T-cell (primary cell): Measurements from ENCODE around the gene CYP2A6. TPM values are rescaled to one million over a fixed set of nuclear protein-coding genes. Genes with fewer than 3 reads are reported as not detected.
"Not testable (repeated sequence)": the region's sequence is repeated elsewhere in the genome, so short reads cannot be mapped to it uniquely, and the experiment has no call there.

Source experiments
- ATAC-seq, 4 experiments: fragments of 200-7000 bp in 3 of 4; fragments of 150-1000 bp in 1 of 4; cut with Tn5 transposase; replicated peaks in 1 of 4; 1 replicate in 3 of 4; 2 replicates in 1 of 4; pipeline ENCODE4 v1.10.0; 2021; ENCODE audit warnings: moderate library complexity in 3 of 4, mild to moderate bottlenecking in 2 of 4, moderate number of reproducible peaks in 1 of 4
- CTCF ChIA-PET, 2 donors: fragments of 300-600 bp; sonication (Branson Sonifier 250); formaldehyde crosslinking; loops; one replicate each; lab custom pipeline; 2022; ENCODE audit warnings: antibody characterized with exemption in 2 of 2; lab: Charles Lee
- POLR2A ChIA-PET, 2 donors: fragments of 300-600 bp; sonication (Branson Sonifier 250); formaldehyde crosslinking; loops; one replicate each; lab custom pipeline; 2022; ENCODE audit warnings: antibody characterized with exemption in 2 of 2; lab: Charles Lee
- DNase-seq, 35 experiments: peaks; one replicate each; pipeline versions ENCODE4 v3.0.0 to v3.0.0-alpha.2; 2013 to 2023
- H3K27ac ChIP-seq: one replicate; pipeline ENCODE4 v1.5.1; 2013; ENCODE audit warnings: low read length
- H3K27me3 ChIP-seq, 2 experiments: replicated peaks in 1 of 2; 1 replicate in 1 of 2; 2 replicates in 1 of 2; pipeline versions ENCODE4 v1.6.1 to v1.7.0; 2013; ENCODE audit warnings: low read length in 1 of 2, mixed read lengths in 1 of 2; ENCODE audit not compliant: control insufficient read depth in 2 of 2, insufficient read depth in 2 of 2; ENCODE audit errors: extremely low read depth in 1 of 2
- H3K36me3 ChIP-seq, 2 donors: 1 replicate in 1 of 2; 2 replicates in 1 of 2; pipeline versions ENCODE4 v1.6.1 to v1.7.0; 2013; ENCODE audit warnings: low read length in 1 of 2; ENCODE audit not compliant: control insufficient read depth in 2 of 2, insufficient read depth in 1 of 2; ENCODE audit errors: extremely low read depth in 1 of 2
- H3K4me1 ChIP-seq, 2 experiments: 1 replicate in 1 of 2; 2 replicates in 1 of 2; pipeline versions ENCODE4 v1.6.1 to v1.7.0; 2013; ENCODE audit warnings: low read length in 2 of 2, mixed read lengths in 1 of 2; ENCODE audit not compliant: insufficient read depth in 2 of 2, control insufficient read depth in 1 of 2; ENCODE audit errors: extremely low read depth in 1 of 2
- H3K4me3 ChIP-seq, 2 donors: 1 replicate in 1 of 2; 2 replicates in 1 of 2; pipeline versions ENCODE4 v1.5.1 to v1.7.0; 2013; ENCODE audit warnings: mild to moderate bottlenecking in 2 of 2, low read length in 1 of 2, moderate library complexity in 1 of 2; ENCODE audit not compliant: control insufficient read depth in 1 of 2; ENCODE audit errors: extremely low read depth in 1 of 2
- H3K9me3 ChIP-seq: 2 replicates; pipeline ENCODE4 v1.7.0; 2013
- H3K27ac Mint-ChIP-seq, 2 donors: one replicate each; pipeline ENCODE4 v1.8.0; 2020 to 2021; ENCODE audit warnings: mild to moderate bottlenecking in 2 of 2, mixed read lengths in 2 of 2
- H3K27me3 Mint-ChIP-seq, 2 donors: one replicate each; pipeline ENCODE4 v1.8.0; 2021 to 2022; ENCODE audit warnings: mixed read lengths in 2 of 2
- H3K36me3 Mint-ChIP-seq: one replicate; pipeline ENCODE4 v1.8.0; 2021; ENCODE audit warnings: mixed read lengths
- H3K4me1 Mint-ChIP-seq, 3 donors: one replicate each; pipeline ENCODE4 v1.8.0; 2020 to 2022; ENCODE audit warnings: mixed read lengths in 3 of 3, mild to moderate bottlenecking in 1 of 3
- H3K4me3 Mint-ChIP-seq, 3 donors: one replicate each; pipeline ENCODE4 v1.8.0; 2020 to 2022; ENCODE audit warnings: mild to moderate bottlenecking in 3 of 3, mixed read lengths in 3 of 3, moderate library complexity in 3 of 3
- H3K9me3 Mint-ChIP-seq, 3 donors: one replicate each; pipeline ENCODE4 v1.8.0; 2020 to 2022; ENCODE audit warnings: mixed read lengths in 3 of 3
- WGBS: methylation state at CpG from one replicate; pipeline ENCODE4 v1.1.5; 2013; ENCODE audit warnings: missing lambda C conversion rate; ENCODE audit not compliant: insufficient coverage; 5-methylcytosine and 5-hydroxymethylcytosine counted together
- total RNA-seq, 35 experiments: library from RNA in 6 of 35; stranded (reverse) in 6 of 35; fragments of 120-200 nt in 1 of 35; gene quantifications; one replicate each; pipeline versions ENCODE4 v1.2.1 to v1.2.4 and lab custom pipeline; 2013 to 2026

CYP2A6 gene
- total RNA-seq (1 to 10 TPM in 1 of 5 donors, under 1 TPM in 2, not detected in 2; 0.59 to 1.1 (median 0.66) TPM), total RNA-seq (lab: John Stamatoyannopoulos, UW) (0 to 0.18 (median 0) reads per million in 29 experiments)
- not detected for total RNA-seq (2013)

GRCh38 chr19:40850277-40850676, at the start of gene CYP2A6:
TSS of gene CYP2A6 (minus strand) at chr19:40850447. CDS start at chr19:40850426, 21 bp downstream.
- no CpG with 5 or more reads among the region's 3 CpGs for WGBS
- CTCF ChIA-PET, DNase-seq, H3K4me3 ChIP-seq, POLR2A ChIA-PET, H3K4me1 ChIP-seq, ATAC-seq, H3K36me3 ChIP-seq, H3K9me3 Mint-ChIP-seq, H3K9me3 ChIP-seq, H3K36me3 Mint-ChIP-seq, H3K27ac ChIP-seq: not testable (repeated sequence)
- Mint-ChIP-seq H3K27me3 (peaks cover 23 to 32% of the 10 kb centered on the region in 2 donors), H3K4me3 (peak within 1 kb of the TSS in 1 of 3 donors; percentile 57), H3K27ac (peak within 1 kb of the TSS in 1 of 2 donors; percentile 77), H3K4me1 (peaks cover 18 to 25% (median 20%) of the 10 kb centered on the region in 3 donors)
- peaks cover 0 to 29% of the 10 kb centered on the region in 2 experiments for H3K27me3 ChIP-seq

GRCh38 chr19:40899964-40900363, 49.7 kb upstream of the CYP2A6 start:
- peaks cover 0 to 15% of the 10 kb centered on the region in 2 donors for H3K27me3 Mint-ChIP-seq
- CTCF ChIA-PET: not testable (repeated sequence)

GRCh38 chr19:40896843-40897789, 46.9 kb upstream of the CYP2A6 start:
- CTCF ChIA-PET, H3K9me3 Mint-ChIP-seq, ATAC-seq: not testable (repeated sequence)

More at GRCh38 chr19:40899964-40900363, 49.7 kb upstream of the CYP2A6 start:
- not testable (repeated sequence) for H3K36me3 Mint-ChIP-seq, H3K4me3 Mint-ChIP-seq, H3K27ac Mint-ChIP-seq, H3K9me3 Mint-ChIP-seq, H3K4me3 ChIP-seq, H3K27ac ChIP-seq, H3K36me3 ChIP-seq, H3K9me3 ChIP-seq
- Histone ChIP-seq H3K27me3 (peaks cover 0 to 16% of the 10 kb centered on the region in 2 experiments), H3K4me1 (peaks cover 0 to 11% of the 10 kb centered on the region in 2 experiments)
- DNase-seq (peak in 23 of 35 experiments; percentile 4 to 54 (median 18)), ATAC-seq (peak; percentile 78 to 93 (median 83))
- WGBS: 80% methylated on average over 5 of the region's 12 CpGs
- POLR2A ChIA-PET: interaction anchor here in 1 of 2 donors (0.6 kb wide), 1 partner anchor 39 kb away, joined by 4 read pairs; no protein-coding TSS in a partner anchor
- peaks cover 10 to 15% (median 13%) of the 10 kb centered on the region in 3 donors for H3K4me1 Mint-ChIP-seq

GRCh38 chr19:40896418-40896796, 46.2 kb upstream of the CYP2A6 start:
- peaks cover 0 to 11% of the 10 kb centered on the region in 2 experiments for H3K4me1 ChIP-seq
- CTCF ChIA-PET: no interaction called here

More at GRCh38 chr19:40896843-40897789, 46.9 kb upstream of the CYP2A6 start:
- H3K4me3 Mint-ChIP-seq, POLR2A ChIA-PET, H3K36me3 ChIP-seq, H3K27ac Mint-ChIP-seq, H3K4me3 ChIP-seq, H3K27ac ChIP-seq, H3K36me3 Mint-ChIP-seq, DNase-seq, H3K9me3 ChIP-seq: not testable (repeated sequence)
- peaks cover 0 to 11% of the 10 kb centered on the region in 2 experiments for H3K4me1 ChIP-seq
- 82% methylated on average over 3 of the region's 13 CpGs for WGBS
- H3K4me1 Mint-ChIP-seq: peaks cover 10 to 15% (median 13%) of the 10 kb centered on the region in 3 donors
- peaks cover 0 to 23% of the 10 kb centered on the region in 2 experiments for H3K27me3 ChIP-seq
- H3K27me3 Mint-ChIP-seq: peaks cover 11 to 25% of the 10 kb centered on the region in 2 donors

GRCh38 chr19:40893112-40893511, 42.9 kb upstream of the CYP2A6 start:
- Histone ChIP-seq H3K27me3 (peaks cover 0 to 20% of the 10 kb centered on the region in 2 experiments), H3K4me1 (no peaks in the 10 kb centered on the region), H3K9me3 (no peaks in the 10 kb centered on the region), H3K4me3 (no peak overlapping the region), H3K27ac (no peak overlapping the region), H3K36me3 (no peaks in the 10 kb centered on the region)
- DNase-seq (no peak), ATAC-seq (no peak)
- no peaks in the 10 kb centered on the region for H3K36me3 Mint-ChIP-seq
- H3K4me3 Mint-ChIP-seq: no peak overlapping the region
- no peaks in the 10 kb centered on the region for H3K4me1 Mint-ChIP-seq
- ChIA-PET CTCF (no interaction called here), POLR2A (no interaction called here)
- H3K27me3 Mint-ChIP-seq: peaks cover 24 to 37% of the 10 kb centered on the region in 2 donors
- no peaks in the 10 kb centered on the region for H3K9me3 Mint-ChIP-seq
- no peak overlapping the region for H3K27ac Mint-ChIP-seq

More at GRCh38 chr19:40896418-40896796, 46.2 kb upstream of the CYP2A6 start:
- WGBS: 92% methylated on average over 3 of the region's 5 CpGs
- no peaks in the 10 kb centered on the region for H3K9me3 Mint-ChIP-seq
- peaks cover 17 to 31% of the 10 kb centered on the region in 2 donors for H3K27me3 Mint-ChIP-seq
- no peak overlapping the region for H3K4me3 ChIP-seq
- H3K36me3 ChIP-seq: no peaks in the 10 kb centered on the region
- ATAC-seq (no peak), DNase-seq (no peak)
- H3K36me3 Mint-ChIP-seq: no peaks in the 10 kb centered on the region
- POLR2A ChIA-PET: no interaction called here
- no peak overlapping the region for H3K27ac Mint-ChIP-seq
- H3K4me3 Mint-ChIP-seq: no peak overlapping the region
- H3K4me1 Mint-ChIP-seq: peaks cover 10 to 15% (median 13%) of the 10 kb centered on the region in 3 donors
- no peaks in the 10 kb centered on the region for H3K9me3 ChIP-seq
- peaks cover 0 to 20% of the 10 kb centered on the region in 2 experiments for H3K27me3 ChIP-seq
- H3K27ac ChIP-seq: no peak overlapping the region

- H3K4me3 ChIP-seq: no peak overlapping the region
- H3K27ac ChIP-seq: no peak overlapping the region
- no peak for DNase-seq
- no peak for ATAC-seq
- Mint-ChIP-seq H3K36me3 (no peaks in the 10 kb centered on the region), H3K27ac (no peak overlapping the region), H3K4me1 (no peaks in the 10 kb centered on the region), H3K27me3 (peaks cover 24 to 27% of the 10 kb centered on the region in 2 donors), H3K4me3 (no peak overlapping the region), H3K9me3 (peaks cover 0 to 4% (median 0%) of the 10 kb centered on the region in 3 donors)
- ChIA-PET CTCF (no interaction called here), POLR2A (interaction anchor here in 1 of 2 donors (0.6 kb wide), 1 partner anchor 38 kb away, joined by 3 read pairs; no protein-coding TSS in a partner anchor)
- no peaks in the 10 kb centered on the region for H3K4me1 ChIP-seq
- WGBS: no CpG with 5 or more reads among the region's 3 CpGs
- no peaks in the 10 kb centered on the region for H3K36me3 ChIP-seq
- no peaks in the 10 kb centered on the region for H3K9me3 ChIP-seq
- peaks cover 0 to 20% of the 10 kb centered on the region in 2 experiments for H3K27me3 ChIP-seq
Measured at GRCh38 chr19:40889366-40889765, 39.1 kb upstream of the CYP2A6 start.
